Measurements from ENCODE around the gene CD274. TPM values are rescaled to one million over a fixed set of nuclear protein-coding genes. Genes with fewer than 3 reads are reported as not detected.

CD274 gene
- total RNA-seq, 1 experiment from 2014 or later = not detected

GRCh38 chr9:5441043-5441442, 9.3 kb upstream of the CD274 start:
- H3K4me1 Mint-ChIP-seq = peaks cover 19 to 23% of the 10 kb centered on the region in 2 experiments
- Histone ChIP-seq H3K4me1 (ENCODE audit: insufficient read depth, low read length) (no peaks in the 10 kb centered on the region), H3K23ac (ENCODE audit: insufficient read length, low read depth, low read length) (no peak overlapping the region), H3K9ac (ENCODE audit: extremely low read depth, insufficient read length, low read length) (no peak overlapping the region), H2BK5ac (ENCODE audit: insufficient read length, low read length) (no peak overlapping the region), H2AFZ (ENCODE audit: low read length) (no peak overlapping the region), H3K27ac (ENCODE audit: insufficient read length, low read depth, low read length) (no peak overlapping the region), H3K79me1 (ENCODE audit: insufficient read depth, low read depth, low read length, poor library complexity, severe bottlenecking) (no peaks in the 10 kb centered on the region), H3K23me2 (ENCODE audit: insufficient read length, low read depth, low read length, poor library complexity, severe bottlenecking) (peaks cover 12% of the 10 kb centered on the region), H3K27me3 (ENCODE audit: insufficient read depth, low read length) (no peaks in the 10 kb centered on the region), H3K14ac (ENCODE audit: insufficient read depth, low read length) (no peak overlapping the region), H4K20me1 (ENCODE audit: control insufficient read depth, insufficient read depth, insufficient read length) (no peaks in the 10 kb centered on the region), H3K4me2 (ENCODE audit: insufficient read depth, insufficient read length, low read length) (no peak overlapping the region), H3K4ac (ENCODE audit: low read depth, low read length) (no peak overlapping the region), H4K8ac (replicated peaks; ENCODE audit: insufficient read length, low read depth, low read length) (no peak overlapping the region), H4K5ac (ENCODE audit: insufficient read length, low read depth, low read length) (no peak overlapping the region), H3K56ac (ENCODE audit: insufficient read length, low read depth, low read length) (no peak overlapping the region), H4K91ac (ENCODE audit: insufficient read length, low read depth, low read length) (no peak overlapping the region), H3T11ph (ENCODE audit: low read length) (no peak overlapping the region), H2BK15ac (ENCODE audit: low read depth, low read length) (no peak overlapping the region), H3K9me3 (ENCODE audit: control insufficient read depth, low read depth, low read length) (no peaks in the 10 kb centered on the region), H2AK5ac (ENCODE audit: insufficient read length, low read length) (no peak overlapping the region), H2BK120ac (ENCODE audit: low read depth, low read length, poor library complexity, severe bottlenecking) (no peak overlapping the region), H3K18ac (ENCODE audit: insufficient read length, low read depth, low read length) (no peak overlapping the region), H3K79me2 (ENCODE audit: insufficient read depth, low read length) (no peaks in the 10 kb centered on the region), H2BK20ac (ENCODE audit: low read depth, low read length, poor library complexity, severe bottlenecking) (no peak overlapping the region), H2BK12ac (ENCODE audit: insufficient read length, low read depth, low read length) (no peak overlapping the region)
- H3K9me3 Mint-ChIP-seq = peaks cover 0 to 2% of the 10 kb centered on the region in 2 experiments; a peak in 2 of 5 replicates
- DNase-seq = no peak
- H3K36me3 Mint-ChIP-seq (ENCODE audit: insufficient read depth in 1 of 3, low read depth in 3 of 3) = peaks cover 5 to 7% (median 6%) of the 10 kb centered on the region in 3 experiments
- H3K4me3 Mint-ChIP-seq = no peak overlapping the region
- no peak for TF ChIP-seq CTCF (conservative IDR thresholded peaks at IDR 0.05)
- WGBS (ENCODE audit: extremely low coverage, insufficient read length, low lambda C conversion rate) = no CpG with 5 or more reads among the region's 2 CpGs
- H3K27ac Mint-ChIP-seq = no peak overlapping the region; a peak in 1 of 7 replicates
- peaks cover 4% of the 10 kb centered on the region for H3K27me3 Mint-ChIP-seq (ENCODE audit: low read depth)

Data from H9 (cell line).